Cerebellar nuclear complex (tissue), 1 donor: ENCODE results near the gene IRF4.

ENCODE experiments used
- DNase-seq, 2 experiments: peaks; one replicate each; lab custom pipeline; 2025; lab: John Stamatoyannopoulos, UW

IRF4 gene

GRCh38 chr6:353642-354614 is 37.6 kb upstream of the IRF4 start:
- DNase-seq = no peak

GRCh38 chr6:354631-355280 is 36.8 kb upstream of the IRF4 start:
- no peak for DNase-seq

- DNase-seq = no peak
These were observed 36.0 kb upstream of the IRF4 start for GRCh38 chr6:355373-356208.

- no peak for DNase-seq
These were observed 34.7 kb upstream of the IRF4 start for GRCh38 chr6:356828-357251.

DNA sequence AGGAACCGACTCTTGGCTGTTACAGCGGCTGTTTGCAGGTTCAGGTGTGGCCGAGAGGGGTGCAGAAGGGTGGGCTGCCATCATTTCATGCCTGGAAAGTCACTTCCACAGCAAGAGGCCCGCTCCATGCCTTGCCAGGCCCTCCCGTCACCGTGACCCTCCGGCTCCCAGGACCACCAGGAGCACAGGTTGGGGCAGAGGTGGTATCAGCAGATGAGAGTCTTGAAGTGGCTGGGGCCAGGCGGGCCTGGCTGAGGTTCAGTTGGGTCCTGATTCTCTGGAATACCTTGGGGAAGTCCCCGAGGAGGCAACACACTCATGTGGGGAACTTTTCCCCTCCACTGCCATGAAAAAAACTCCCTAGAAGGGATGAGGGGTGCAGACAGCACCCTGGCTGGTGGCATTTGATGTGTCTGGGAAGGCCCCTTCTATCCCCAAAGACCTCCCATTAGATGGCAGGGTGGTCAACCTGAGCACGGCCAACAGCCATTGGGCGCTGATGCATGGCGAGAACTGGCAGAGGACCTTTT is 34.2 kb upstream of the IRF4 start:
- DNase-seq = no peak

DNA sequence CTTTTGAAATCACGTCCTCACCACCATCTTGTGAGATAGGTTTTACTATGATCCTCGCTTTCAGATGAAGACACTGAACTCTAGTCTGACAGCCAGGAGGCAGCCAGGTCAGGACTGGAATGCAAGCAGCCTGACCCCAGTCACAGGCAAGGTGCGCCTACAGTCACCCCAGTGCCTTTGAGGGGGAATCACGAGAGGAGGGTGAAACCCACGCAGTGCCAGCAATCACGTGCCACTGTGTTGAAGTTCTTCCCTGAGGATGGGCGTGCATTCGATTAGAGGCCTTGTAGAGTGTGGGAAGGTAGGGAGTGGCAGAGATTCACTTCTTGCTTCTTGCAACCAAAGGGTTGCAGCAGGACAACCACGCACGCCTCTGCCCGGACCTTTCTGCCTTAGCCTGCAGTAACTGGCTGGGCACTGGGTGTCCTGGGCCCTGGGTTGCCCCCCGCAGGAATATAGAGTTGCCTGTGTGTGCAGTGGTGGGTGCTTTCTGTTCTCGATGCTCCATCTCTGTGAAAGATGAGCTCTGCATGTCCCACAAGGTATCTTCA is 33.7 kb upstream of the IRF4 start:
- DNase-seq = no peak

DNA sequence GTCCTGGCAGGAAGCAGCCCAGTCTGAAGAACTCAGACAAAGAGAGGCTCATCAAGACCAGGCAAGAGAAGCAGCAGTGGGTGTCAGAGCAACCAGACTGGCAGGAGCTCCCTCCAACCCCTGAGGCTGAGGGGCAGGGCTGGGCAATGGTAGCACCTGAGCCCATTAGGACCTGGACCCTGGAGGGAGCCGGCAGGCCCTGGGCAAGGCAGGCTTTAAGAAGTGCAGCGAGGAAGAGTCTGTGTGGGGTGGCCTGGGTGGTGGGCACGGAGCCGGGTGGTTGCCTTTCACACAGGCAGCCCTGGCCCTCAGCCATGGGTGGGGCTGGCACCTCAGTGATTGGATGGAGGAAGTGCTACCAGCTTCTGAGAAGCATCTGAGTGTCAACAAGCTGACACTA is 33.1 kb upstream of the IRF4 start:
- DNase-seq = no peak

GRCh38 chr6:358847-359246 is 32.7 kb upstream of the IRF4 start:
- DNase-seq = no peak

DNA sequence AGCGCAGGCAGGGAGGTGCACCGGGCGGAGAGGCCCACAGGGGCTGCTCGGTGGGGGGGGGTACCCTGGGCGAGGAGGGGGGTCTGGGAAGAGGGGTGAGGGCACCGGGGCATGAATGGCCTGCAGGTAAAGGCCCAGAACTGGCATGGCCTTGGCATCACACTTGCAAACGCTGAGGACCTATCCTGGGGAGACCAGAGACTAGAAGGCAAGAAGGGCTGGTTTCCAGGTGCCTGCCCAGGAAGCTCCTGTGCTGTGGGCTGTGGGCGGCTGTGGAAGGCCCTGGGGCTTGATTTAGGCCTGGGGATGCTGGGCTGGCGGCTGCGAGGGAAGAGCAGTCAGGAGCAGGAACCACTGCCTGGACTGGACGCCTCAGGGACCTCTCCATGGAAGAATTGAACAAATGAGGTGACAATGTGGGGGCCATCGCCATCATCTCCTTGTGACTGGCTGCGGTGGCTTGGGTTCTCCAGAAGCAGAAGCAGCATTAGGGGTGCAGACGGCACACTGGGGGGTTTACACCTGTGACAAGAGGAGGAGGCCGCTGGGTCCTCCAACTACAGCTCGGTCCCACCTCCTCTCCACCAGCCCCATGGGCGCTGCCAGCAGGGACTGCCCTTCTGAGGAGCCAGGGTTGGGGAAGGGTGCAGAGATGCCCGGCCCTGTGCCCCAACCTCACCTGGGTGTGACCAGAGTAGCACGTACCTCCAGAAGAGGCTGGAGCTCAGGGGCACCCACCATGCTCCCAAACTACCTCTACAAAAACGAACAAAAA is 32.1 kb upstream of the IRF4 start:
- DNase-seq = no peak

- DNase-seq = no peak
These were observed 31.2 kb upstream of the IRF4 start for GRCh38 chr6:360349-360748.

DNA sequence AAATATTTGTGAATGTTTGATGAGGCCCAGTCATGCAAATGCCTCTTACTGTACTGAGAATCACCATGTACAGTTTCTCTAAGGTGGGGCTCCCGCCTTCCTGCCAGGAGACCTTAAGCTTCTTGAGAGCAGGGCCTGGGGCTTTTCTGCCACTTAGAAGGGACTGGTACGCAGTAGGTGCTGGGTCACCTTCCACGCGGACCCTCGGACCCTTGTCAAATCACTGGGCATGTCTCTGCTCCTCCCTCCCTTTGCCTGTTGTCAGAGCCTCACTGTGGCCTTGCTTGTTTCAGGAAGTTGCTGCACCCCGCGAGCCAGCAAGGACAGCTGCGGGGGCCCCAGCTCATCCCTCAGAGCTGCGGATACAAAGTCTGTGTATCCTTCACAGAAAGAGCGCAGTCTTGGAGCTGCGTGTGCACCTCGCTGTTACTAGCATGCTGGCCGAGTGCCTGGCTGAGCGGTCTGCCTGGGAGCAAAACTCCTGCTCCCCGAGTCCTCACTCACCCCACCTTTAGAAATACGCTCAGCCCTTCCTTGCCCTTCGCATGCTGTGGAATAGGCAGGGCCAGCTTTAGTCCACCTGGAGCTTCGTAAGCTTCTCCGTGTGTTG is 30.7 kb upstream of the IRF4 start:
- DNase-seq = no peak

GRCh38 chr6:361411-362132 is 30.0 kb upstream of the IRF4 start:
- DNase-seq = no peak

DNA sequence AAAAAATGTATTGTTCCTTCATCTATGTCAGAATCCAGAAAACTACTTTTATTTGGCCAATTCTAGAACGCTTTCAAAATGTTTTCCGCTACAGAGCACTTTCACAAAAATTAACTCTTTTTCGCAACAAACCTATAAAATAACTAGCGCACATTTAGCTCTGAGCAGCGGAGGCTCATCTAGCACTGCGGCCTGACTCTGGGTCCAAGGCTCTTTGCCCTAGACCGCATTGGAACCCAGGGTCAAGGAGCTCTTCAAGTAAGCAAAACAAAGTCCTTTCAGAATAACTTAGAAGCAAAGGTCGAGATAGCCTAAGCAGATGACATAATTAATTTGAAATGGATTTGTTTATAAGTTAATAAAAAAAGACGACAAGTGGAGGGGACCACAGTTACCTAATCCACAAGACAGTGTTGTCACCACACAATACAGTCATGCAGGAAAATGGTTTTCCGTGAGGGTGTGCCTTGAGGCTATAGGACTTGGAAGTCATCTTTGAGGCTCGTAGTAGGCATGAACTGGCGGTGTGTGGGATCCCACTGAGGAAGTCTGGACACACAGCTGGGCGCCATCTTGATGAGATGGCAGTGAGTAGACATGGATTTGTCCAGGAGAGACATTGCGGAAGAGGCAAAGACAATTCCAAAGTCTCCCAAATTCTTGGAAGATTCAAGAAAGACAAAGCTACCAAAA is 29.2 kb upstream of the IRF4 start:
- DNase-seq = no peak

DNA sequence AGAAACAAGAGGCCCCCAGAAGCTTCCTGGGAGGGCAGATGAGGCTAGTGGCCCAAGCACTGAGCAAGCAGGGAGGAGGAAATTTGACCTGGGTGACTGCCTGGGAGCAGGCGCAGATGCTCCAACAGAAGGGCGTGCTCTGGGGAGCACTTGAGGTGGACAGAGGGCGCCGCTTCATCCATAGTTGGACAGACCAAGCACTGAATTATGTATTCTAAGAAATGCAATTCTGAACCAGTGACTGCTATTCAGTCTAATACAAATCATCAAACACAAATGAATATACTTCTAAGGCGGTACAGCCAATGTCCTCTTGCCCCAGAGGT is 28.7 kb upstream of the IRF4 start:
- no peak for DNase-seq

DNA sequence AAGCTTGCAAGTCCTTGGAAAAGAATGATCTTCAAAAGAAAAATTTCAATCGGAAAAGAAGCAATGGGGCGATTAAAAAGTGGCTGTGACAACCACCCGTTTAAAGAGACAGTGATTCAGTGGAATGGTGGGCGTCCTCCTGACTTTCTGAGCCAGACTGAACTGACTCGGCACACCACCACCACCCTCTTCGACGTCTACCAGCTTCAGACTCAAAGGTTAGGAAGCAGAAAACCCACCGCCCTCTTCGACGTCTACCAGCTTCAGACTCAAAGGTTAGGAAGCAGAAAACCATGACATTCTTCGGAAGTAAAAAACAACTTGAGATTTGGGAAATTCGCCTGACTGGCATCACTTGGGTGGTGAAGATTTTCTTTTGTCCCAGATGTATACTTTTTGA is 28.3 kb upstream of the IRF4 start:
- DNase-seq = no peak

DNA sequence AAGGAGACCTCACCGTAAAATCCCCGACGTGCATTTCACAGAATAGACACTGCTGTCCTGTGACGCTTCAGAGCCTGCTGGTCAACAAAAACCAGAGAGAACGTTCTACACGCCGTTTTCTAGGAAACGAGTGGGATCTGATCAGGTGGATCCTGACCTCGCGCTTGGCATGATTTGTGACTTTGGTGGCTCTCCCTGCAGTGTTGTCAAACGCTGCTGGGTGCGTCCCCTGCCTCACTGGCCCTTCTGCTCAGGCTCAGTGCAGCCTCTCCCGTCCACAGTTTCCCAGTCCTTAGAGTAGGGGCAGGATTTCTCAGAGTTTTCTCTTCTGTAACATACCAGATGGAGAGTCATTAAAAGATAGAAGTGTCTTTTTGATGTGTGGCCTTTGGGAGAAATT is 27.6 kb upstream of the IRF4 start:
- DNase-seq = no peak

- DNase-seq = no peak
These were observed 26.7 kb upstream of the IRF4 start for GRCh38 chr6:364609-365540.

- no peak for DNase-seq
These were observed 25.7 kb upstream of the IRF4 start for GRCh38 chr6:365835-366234.
